ENCODE measurements around the gene RASGRP4.
"Not testable (repeated sequence)": the region's sequence is repeated elsewhere in the genome, so short reads cannot be mapped to it uniquely, and the experiment has no call there.

Gene RASGRP4

DNA sequence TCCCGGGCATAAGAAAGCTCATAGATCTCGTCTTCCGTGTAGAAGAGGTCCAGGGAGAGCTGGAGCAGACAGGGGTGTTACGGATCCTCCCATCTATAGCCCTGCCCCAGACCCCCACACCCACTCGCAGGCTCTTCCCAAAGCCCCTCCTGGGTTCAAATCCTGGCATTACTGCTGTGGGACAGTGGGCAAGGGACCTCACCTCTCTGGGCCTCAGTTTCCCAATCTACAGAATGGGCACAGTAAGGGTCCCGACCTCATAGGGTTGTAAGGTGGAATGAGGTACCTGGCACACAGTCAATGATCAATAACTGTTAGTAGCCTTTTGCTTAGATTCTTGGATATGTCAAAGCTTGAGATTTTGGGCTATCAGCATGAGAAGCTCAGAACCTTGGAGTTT is 12.6 kb downstream of the RASGRP4 start:
- no peak for DNase-seq
- TF ChIP-seq, protein P1, sequence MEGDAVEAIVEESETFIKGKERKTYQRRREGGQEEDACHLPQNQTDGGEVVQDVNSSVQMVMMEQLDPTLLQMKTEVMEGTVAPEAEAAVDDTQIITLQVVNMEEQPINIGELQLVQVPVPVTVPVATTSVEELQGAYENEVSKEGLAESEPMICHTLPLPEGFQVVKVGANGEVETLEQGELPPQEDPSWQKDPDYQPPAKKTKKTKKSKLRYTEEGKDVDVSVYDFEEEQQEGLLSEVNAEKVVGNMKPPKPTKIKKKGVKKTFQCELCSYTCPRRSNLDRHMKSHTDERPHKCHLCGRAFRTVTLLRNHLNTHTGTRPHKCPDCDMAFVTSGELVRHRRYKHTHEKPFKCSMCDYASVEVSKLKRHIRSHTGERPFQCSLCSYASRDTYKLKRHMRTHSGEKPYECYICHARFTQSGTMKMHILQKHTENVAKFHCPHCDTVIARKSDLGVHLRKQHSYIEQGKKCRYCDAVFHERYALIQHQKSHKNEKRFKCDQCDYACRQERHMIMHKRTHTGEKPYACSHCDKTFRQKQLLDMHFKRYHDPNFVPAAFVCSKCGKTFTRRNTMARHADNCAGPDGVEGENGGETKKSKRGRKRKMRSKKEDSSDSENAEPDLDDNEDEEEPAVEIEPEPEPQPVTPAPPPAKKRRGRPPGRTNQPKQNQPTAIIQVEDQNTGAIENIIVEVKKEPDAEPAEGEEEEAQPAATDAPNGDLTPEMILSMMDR (IDR thresholded peaks at IDR 0.05) = no peak
- H3K27ac ChIP-seq = no peak overlapping the region
- intact Hi-C loops (cut with DNase I; ENCODE audit: low total_unique reads) = loop anchor here (10.0 kb wide), 1 partner anchor 91 kb away; no protein-coding TSS in a partner anchor
- no peak overlapping the region for H3K4me3 ChIP-seq
- peaks cover 0 to 10% (median 5%) of the 10 kb centered on the region in 4 donors for H3K4me1 ChIP-seq
- peaks cover 0 to 3% (median 0%) of the 10 kb centered on the region in 3 donors for H3K36me3 ChIP-seq
- no peaks in the 10 kb centered on the region for H3K9me3 ChIP-seq
- H3K27me3 ChIP-seq = peaks cover 0 to 41% of the 10 kb centered on the region in 2 donors

DNA sequence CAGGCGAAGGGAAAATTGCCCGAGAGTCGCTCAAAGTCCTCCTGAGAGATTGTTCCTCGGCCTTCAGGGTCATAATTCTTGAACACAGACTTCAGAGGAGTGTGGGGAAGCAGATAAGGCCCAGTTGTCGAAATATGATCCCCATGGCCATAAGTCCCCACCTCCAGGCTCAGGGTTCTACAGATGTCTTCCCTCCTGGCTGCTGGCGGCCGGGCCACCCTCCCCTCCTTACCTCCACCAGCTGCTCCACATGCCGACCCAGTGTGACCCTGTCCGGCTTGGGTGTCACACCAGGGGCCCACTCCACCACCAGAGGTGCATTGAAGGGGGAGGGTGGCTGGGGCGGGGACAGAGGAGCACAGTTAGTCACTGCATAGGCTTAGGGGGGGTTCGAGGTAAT is 13.1 kb downstream of the RASGRP4 start:
- H3K27ac ChIP-seq = no peak overlapping the region
- no peaks in the 10 kb centered on the region for H3K9me3 ChIP-seq
- no peak for DNase-seq
- H3K36me3 ChIP-seq = peaks cover 0 to 8% (median 0%) of the 10 kb centered on the region in 3 donors
- TF ChIP-seq, protein P1 (IDR thresholded peaks at IDR 0.05) = no peak
- H3K4me1 ChIP-seq = peaks cover 0 to 5% (median 4%) of the 10 kb centered on the region in 4 donors
- no peak overlapping the region for H3K4me3 ChIP-seq
- H3K27me3 ChIP-seq = peaks cover 0 to 37% of the 10 kb centered on the region in 2 donors
- intact Hi-C loops (cut with DNase I; ENCODE audit: low total_unique reads) = loop anchor here (10.0 kb wide), 1 partner anchor 92 kb away; no protein-coding TSS in a partner anchor

DNA sequence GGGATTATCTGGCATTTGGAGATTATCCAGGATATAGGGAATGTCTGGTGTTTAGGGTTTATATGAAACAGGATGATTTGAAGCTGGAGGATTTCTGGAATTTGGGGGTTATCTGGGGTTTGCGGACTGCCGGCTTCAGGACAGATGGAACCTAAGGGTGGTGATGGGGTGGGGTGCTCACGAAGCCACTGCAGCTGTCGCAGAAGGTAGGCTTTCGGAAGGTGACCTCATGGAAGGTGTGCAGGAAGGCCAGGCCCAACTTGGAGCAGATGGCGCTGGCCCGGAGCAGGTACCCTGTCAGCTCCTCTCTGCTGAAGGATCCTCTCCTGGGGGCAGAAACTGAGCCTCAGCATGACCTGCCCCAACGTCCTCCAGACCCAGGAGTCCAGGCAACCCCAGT is 13.5 kb downstream of the RASGRP4 start:
- peaks cover 0 to 32% of the 10 kb centered on the region in 2 donors for H3K27me3 ChIP-seq
- H3K27ac ChIP-seq = no peak overlapping the region
- peaks cover 0 to 13% (median under 1%) of the 10 kb centered on the region in 3 donors for H3K36me3 ChIP-seq
- intact Hi-C loops (cut with DNase I; ENCODE audit: low total_unique reads) = loop anchor here (10.0 kb wide), 1 partner anchor 92 kb away; no protein-coding TSS in a partner anchor
- no peak for DNase-seq
- H3K9me3 ChIP-seq = no peaks in the 10 kb centered on the region
- no peak overlapping the region for H3K4me3 ChIP-seq
- peaks cover 0 to under 1% (median 0%) of the 10 kb centered on the region in 4 donors for H3K4me1 ChIP-seq
- TF ChIP-seq, protein P1 (IDR thresholded peaks at IDR 0.05) = no peak

DNA sequence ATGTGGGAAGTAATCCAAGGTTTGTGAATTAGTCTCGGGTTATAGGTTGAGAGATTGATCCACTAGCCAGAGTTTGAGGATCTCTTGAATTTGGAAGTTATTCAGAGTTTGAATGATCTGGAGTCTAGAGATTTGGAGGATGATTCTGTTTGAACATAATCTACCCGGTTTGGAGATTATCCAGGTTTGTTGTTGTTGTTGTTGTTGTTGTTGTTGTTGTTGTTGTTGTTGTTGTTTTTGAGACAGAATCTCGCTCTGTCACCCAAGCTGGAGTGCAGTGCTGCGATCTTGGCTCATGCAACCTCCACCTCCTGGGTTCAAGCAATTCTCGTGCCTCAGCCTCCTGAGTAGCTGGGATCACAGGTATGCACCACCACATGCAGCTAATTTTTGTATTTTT is 14.1 kb downstream of the RASGRP4 start:
- not testable (repeated sequence) for H3K9me3 ChIP-seq, H3K4me3 ChIP-seq, H3K4me1 ChIP-seq, H3K27ac ChIP-seq, DNase-seq
- peaks cover 6 to 19% (median 6%) of the 10 kb centered on the region in 3 donors for H3K36me3 ChIP-seq
- intact Hi-C loops (cut with DNase I; ENCODE audit: low total_unique reads) = loop anchor here (10.0 kb wide), 1 partner anchor 93 kb away; no protein-coding TSS in a partner anchor
- peaks cover 0 to 26% of the 10 kb centered on the region in 2 donors for H3K27me3 ChIP-seq

DNA sequence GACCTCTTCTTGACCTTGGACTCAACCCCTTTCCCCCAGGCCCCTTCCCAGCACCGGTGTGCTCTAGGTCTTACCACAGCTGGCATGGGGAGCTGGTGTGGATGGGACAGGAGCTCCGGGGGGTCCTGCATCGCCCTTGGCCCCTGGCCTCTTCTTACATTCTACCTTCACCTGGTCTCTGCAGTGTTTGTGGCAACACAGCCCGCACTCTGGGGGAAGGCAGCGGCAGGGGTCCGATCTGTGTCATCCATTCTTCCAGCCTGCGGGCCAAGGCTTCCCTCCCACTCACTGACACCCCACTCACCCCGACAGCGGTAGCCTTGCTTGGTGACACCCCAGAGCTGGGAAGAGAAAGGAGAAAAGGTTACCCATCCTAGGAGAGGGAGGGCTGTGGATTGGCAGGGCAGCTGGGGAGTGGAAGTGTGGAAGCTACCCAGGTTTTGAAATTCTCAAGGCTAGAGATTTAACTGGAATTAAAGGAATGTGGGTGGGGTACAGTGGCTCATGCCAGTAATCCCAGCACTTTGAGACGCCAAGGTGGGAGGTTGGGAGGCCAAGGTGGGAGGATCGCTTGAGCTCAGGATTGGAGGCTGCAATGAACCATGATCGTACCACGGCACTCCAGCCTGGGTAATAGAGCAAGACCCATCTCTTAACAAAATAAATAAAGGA is 14.8 kb downstream of the RASGRP4 start:
- Histone ChIP-seq H3K9me3 (no peaks in the 10 kb centered on the region), H3K27ac (no peak overlapping the region), H3K27me3 (peaks cover 0 to 21% of the 10 kb centered on the region in 2 donors), H3K4me1 (no peaks in the 10 kb centered on the region), H3K4me3 (no peak overlapping the region), H3K36me3 (peaks cover 11 to 26% (median 12%) of the 10 kb centered on the region in 3 donors)
- no peak for DNase-seq
- TF ChIP-seq, protein P1 (IDR thresholded peaks at IDR 0.05) = no peak
- intact Hi-C loops (cut with DNase I; ENCODE audit: low total_unique reads) = loop anchor here (10.0 kb wide), 1 partner anchor 94 kb away; no protein-coding TSS in a partner anchor

DNA sequence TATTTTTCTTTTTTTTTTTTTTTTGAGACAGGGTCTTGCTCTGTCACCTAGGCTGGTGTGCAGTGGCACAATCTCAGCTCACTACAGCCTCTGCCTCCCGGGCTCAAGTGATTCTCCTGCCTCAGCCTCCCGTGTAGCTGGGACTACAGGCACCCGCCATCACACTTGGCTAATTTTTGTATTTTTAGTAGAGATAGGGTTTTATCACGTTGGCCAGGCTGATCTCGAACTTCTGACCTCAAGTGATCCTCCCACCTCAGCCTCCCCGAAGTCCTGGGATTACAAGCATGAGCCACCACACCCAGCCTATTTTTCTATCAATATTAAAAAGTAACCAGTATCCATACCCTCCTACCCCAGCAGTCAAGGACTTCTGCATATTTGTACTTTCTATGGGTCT is 15.6 kb downstream of the RASGRP4 start:
- intact Hi-C loops (cut with DNase I; ENCODE audit: low total_unique reads) = loop anchor here (10.0 kb wide), 1 partner anchor 94 kb away; no protein-coding TSS in a partner anchor
- DNase-seq, H3K4me1 ChIP-seq, H3K9me3 ChIP-seq, H3K27ac ChIP-seq, H3K4me3 ChIP-seq: not testable (repeated sequence)
- Histone ChIP-seq H3K27me3 (peaks cover 0 to 21% of the 10 kb centered on the region in 2 donors), H3K36me3 (peaks cover 11 to 33% (median 14%) of the 10 kb centered on the region in 3 donors)
